ENCODE data around the gene MARF1. TPM values are rescaled to one million over a fixed set of nuclear protein-coding genes. Genes with fewer than 3 reads are reported as not detected.
"Not testable (repeated sequence)": the region's sequence is repeated elsewhere in the genome, so short reads cannot be mapped to it uniquely, and the experiment has no call there.

The MARF1 gene
- total RNA-seq, 3 donors from 2014 or later, result 60.1 to 162 (median 90.9) TPM

DNA sequence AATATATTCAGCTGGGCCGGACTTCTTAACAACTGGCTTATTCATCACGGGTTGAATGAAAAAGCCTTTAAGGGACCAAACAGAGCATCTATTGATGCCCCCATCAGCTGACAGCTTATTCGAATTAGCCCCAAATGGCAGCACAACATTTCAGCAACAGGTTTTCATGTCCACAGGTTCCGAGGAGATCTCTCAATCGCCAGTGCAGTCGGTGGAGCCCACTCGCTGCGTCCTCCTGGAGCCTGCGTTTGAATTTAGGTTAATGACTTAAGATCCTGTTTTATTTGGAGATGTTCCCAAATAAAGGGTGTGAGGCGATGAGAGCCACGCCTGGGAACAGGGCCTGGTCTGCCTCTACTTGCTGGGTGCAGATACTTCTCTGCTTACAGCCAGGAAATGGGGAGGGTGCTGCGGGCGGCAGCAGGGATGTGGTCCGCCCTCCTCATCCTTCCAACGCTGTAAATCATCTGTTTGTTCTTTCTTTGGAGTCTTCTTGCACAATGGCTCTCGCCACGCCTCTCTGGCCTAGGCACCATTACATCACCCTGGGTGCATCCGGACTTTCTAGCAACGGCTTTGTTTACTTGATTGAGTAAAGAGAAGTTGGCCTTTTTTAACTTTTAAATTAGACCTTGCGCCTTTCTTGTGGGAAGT, 29.7 kb upstream of the MARF1 start:
- Histone ChIP-seq H3K4me1 (ENCODE audit: low read depth) (peaks cover 8% of the 10 kb centered on the region), H3K9me3 (no peaks in the 10 kb centered on the region), H3K36me3 (ENCODE audit: low read depth) (peaks cover 5% of the 10 kb centered on the region), H3K4me3 (no peak overlapping the region)
- TF ChIP-seq, protein P1, sequence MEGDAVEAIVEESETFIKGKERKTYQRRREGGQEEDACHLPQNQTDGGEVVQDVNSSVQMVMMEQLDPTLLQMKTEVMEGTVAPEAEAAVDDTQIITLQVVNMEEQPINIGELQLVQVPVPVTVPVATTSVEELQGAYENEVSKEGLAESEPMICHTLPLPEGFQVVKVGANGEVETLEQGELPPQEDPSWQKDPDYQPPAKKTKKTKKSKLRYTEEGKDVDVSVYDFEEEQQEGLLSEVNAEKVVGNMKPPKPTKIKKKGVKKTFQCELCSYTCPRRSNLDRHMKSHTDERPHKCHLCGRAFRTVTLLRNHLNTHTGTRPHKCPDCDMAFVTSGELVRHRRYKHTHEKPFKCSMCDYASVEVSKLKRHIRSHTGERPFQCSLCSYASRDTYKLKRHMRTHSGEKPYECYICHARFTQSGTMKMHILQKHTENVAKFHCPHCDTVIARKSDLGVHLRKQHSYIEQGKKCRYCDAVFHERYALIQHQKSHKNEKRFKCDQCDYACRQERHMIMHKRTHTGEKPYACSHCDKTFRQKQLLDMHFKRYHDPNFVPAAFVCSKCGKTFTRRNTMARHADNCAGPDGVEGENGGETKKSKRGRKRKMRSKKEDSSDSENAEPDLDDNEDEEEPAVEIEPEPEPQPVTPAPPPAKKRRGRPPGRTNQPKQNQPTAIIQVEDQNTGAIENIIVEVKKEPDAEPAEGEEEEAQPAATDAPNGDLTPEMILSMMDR (IDR thresholded peaks at IDR 0.05), result no peak
- intact Hi-C loops (cut with DNase I, micrococcal nuclease), result no loop called here
- DNase-seq (peak; percentile 80 to 90 (median 84)), ATAC-seq (peak; percentile 98)

DNA sequence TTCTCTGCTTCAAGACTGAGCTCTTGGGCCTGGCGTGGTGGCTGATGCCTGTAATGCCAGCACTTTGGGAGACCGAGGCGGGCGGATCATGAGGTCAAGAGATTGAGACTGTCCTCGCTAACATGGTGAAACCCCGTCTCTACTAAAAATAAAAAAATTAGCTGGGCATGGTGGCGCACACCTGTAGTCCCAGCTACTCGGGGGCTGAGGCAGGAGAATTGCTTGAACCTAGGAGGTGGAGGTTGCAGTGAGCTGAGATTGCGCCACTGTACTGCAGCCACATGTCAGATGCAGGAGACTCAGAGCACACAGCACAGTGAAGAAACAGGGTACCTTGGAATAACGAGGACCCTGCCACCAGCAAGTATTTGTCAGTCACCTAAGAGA, 29.2 kb upstream of the MARF1 start:
- H3K9me3 ChIP-seq; intact Hi-C loops (cut with DNase I, micrococcal nuclease); H3K4me1 ChIP-seq (ENCODE audit: low read depth); H3K36me3 ChIP-seq (ENCODE audit: low read depth); ATAC-seq; H3K4me3 ChIP-seq: not testable (repeated sequence)
- DNase-seq, result peak in 1 of 3 donors; percentile 38

GRCh38 chr16:15671530-15672117, 28.7 kb upstream of the MARF1 start:
- ATAC-seq (no peak), DNase-seq (peak in 1 of 3 donors; percentile 10)
- Histone ChIP-seq H3K9me3 (no peaks in the 10 kb centered on the region), H3K4me3 (no peak overlapping the region), H3K36me3 (ENCODE audit: low read depth) (peaks cover 6% of the 10 kb centered on the region), H3K4me1 (ENCODE audit: low read depth) (peaks cover 8% of the 10 kb centered on the region)
- intact Hi-C loops (cut with DNase I, micrococcal nuclease), result no loop called here
- TF ChIP-seq, protein P1 (IDR thresholded peaks at IDR 0.05), result no peak

DNA sequence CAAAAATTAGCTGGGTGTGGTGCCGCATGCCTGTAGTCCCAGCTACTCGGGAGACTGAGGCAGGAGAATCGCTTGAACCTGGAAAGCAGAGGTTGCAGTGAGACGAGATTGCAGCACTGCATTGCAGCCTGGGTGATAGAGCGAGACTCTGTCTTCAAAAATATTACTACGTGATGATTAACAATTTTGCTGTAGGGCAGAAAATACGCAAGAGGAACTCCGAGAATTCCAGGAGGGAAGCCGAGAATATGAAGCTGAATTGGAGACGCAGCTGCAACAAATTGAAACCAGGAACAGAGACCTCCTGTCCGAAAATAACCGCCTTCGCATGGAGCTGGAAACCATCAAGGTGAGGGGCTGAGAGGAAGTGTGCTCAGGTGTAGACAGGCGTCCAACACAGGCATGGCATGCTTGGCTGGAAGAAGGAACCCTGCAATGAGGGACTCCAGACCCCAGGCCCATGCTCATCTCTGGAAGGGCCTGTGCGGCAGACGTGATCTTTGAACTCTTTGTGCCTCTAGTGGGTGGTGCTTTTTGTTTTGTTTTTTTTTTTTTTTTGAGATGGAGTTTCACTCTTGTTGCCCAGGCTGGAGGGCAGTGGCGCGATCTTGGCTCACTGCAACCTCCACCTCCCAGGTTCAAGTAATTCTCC, 24.3 kb upstream of the MARF1 start:
- TF ChIP-seq, protein P1 (IDR thresholded peaks at IDR 0.05), result no peak
- H3K4me3 ChIP-seq, result no peak overlapping the region
- ATAC-seq, result no peak
- H3K9me3 ChIP-seq, result no peaks in the 10 kb centered on the region
- no peak for DNase-seq
- intact Hi-C loops (cut with DNase I, micrococcal nuclease), result no loop called here
- H3K4me1 ChIP-seq (ENCODE audit: low read depth), result no peaks in the 10 kb centered on the region
- peaks cover 12% of the 10 kb centered on the region for H3K36me3 ChIP-seq (ENCODE audit: low read depth)

DNA sequence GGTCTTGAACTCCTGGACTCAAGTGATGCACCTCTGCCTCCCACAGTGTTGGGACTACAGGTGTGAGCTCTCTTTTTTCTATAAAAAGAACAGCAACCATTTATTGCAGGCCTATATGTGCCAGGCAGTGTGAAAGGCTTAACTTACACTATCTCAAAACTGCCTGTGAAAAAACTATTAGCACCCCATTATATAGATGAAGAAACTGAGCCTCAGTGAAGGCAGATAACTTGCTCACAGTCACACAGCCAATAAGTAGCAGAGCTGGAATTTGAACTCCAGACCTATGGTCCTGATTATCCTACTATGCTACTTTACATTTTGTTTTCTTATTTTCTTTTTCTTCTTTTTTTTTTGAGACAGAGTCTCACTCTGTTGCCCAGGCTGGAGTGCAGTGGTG, 22.2 kb upstream of the MARF1 start:
- intact Hi-C loops (cut with DNase I, micrococcal nuclease), result no loop called here
- H3K36me3 ChIP-seq (ENCODE audit: low read depth), result peaks cover 12% of the 10 kb centered on the region
- H3K4me3 ChIP-seq, result no peak overlapping the region
- H3K4me1 ChIP-seq (ENCODE audit: low read depth), result no peaks in the 10 kb centered on the region
- DNase-seq, result no peak
- TF ChIP-seq, protein P1 (IDR thresholded peaks at IDR 0.05), result no peak
- no peak for ATAC-seq
- no peaks in the 10 kb centered on the region for H3K9me3 ChIP-seq

DNA sequence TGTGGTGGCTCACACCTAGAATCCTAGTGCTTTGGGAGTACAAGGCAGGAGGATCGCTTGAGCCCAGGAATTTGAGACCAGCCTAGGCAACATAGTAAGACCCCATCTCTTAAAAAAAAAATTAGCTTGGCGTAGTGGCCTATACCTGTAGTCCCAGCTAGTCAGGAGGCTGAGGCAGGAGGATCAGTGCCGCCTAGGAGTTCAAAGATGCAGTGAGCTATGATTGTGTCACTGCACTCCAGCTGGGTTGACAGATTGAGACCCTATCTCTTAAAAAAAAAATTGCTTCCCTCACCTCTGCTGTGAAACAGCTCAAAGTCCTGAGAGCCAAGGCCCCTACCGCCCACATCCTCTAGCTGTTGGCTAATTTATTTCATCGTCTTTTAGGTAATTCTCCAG, 17.2 kb upstream of the MARF1 start:
- Histone ChIP-seq H3K4me3 (no peak overlapping the region), H3K4me1 (ENCODE audit: low read depth) (no peaks in the 10 kb centered on the region), H3K9me3 (no peaks in the 10 kb centered on the region), H3K36me3 (ENCODE audit: low read depth) (no peaks in the 10 kb centered on the region)
- DNase-seq (no peak), ATAC-seq (no peak)
- intact Hi-C loops (cut with DNase I, micrococcal nuclease), result no loop called here
- TF ChIP-seq, protein P1 (IDR thresholded peaks at IDR 0.05), result no peak
